Measurements from ENCODE around the gene NME5.

Gene NME5

DNA sequence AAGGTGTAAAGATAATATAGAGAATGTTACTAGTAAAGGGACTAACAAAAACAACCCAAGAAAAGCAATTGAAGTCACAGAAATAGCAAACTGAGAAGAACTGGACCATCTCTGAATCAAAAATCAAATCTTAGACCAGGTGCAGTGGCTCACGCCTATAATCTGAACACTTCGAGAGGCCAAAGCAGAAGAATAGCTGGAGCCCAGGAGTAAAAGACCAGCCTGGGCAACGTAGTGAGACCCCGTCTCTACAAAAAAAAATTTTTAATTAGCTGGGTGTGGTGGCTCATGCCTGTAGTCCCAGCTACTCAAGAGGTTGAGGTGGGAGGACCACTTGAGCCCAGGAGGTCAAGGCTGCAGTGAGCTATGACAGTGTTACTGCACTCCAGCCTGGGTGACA lies 28.0 kb downstream of the NME5 start:
- TF ChIP-seq SIN3A (IDR thresholded peaks at IDR 0.05; ENCODE audit: borderline replicate concordance, insufficient read depth, low read length) = no peak
- TF ChIP-seq POLR2AphosphoS5 (IDR thresholded peaks at IDR 0.05; ENCODE audit: low read depth, low read length) = no peak
- no peak for TF ChIP-seq REST (IDR thresholded peaks at IDR 0.05; ENCODE audit: insufficient read depth in 1 of 2, low read depth in 2 of 2, low read length in 2 of 2)
- TF ChIP-seq FOXP2 (optimal IDR thresholded peaks at IDR 0.05; ENCODE audit: borderline replicate concordance, extremely low read depth, extremely low read length, insufficient read depth) = no peak
- TF ChIP-seq TAF1 (IDR thresholded peaks at IDR 0.05; ENCODE audit: borderline replicate concordance, insufficient read depth, low read length) = no peak

DNA sequence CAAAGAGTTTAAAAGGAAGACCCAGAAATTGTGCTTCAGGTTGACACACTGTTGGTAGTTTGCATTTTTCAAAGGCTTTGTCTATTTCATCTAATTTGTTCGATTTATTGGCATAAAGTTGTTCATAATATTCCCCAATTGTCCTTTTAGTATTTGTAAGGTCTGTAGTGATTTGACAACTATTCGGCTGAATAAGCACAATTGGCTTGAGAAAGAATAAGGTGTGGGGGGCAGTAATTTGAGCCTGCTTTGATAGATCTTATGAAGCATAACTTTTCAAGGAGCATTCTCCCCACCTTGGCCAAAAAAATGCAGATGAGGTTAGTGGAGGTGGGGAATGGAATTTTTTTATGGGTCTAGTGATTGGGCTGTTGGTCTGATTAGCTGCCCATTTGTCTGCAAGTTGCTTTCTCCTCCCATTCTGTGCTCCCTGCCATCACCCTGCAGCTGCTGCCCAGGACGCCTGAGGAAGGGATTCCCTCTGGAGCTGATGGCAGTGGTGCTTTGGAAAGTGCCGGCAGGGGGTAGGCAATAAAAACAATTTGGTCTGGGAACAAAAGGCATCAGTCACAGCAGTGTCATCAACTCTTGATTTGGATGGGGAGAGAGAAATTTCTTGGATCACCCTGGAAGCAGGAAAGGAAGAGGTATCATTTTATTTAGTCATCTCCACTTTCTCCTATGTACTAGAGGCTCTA lies 28.8 kb downstream of the NME5 start:
- no peak for TF ChIP-seq SIN3A (IDR thresholded peaks at IDR 0.05; ENCODE audit: borderline replicate concordance, insufficient read depth, low read length)
- no peak for TF ChIP-seq REST (IDR thresholded peaks at IDR 0.05; ENCODE audit: insufficient read depth in 1 of 2, low read depth in 2 of 2, low read length in 2 of 2)
- no peak for TF ChIP-seq TAF1 (IDR thresholded peaks at IDR 0.05; ENCODE audit: borderline replicate concordance, insufficient read depth, low read length)
- TF ChIP-seq FOXP2 (optimal IDR thresholded peaks at IDR 0.05; ENCODE audit: borderline replicate concordance, extremely low read depth, extremely low read length, insufficient read depth) = no peak
- TF ChIP-seq POLR2AphosphoS5 (IDR thresholded peaks at IDR 0.05; ENCODE audit: low read depth, low read length) = no peak

- TF ChIP-seq FOXP2 (optimal IDR thresholded peaks at IDR 0.05; ENCODE audit: borderline replicate concordance, extremely low read depth, extremely low read length, insufficient read depth) = no peak
- TF ChIP-seq REST (IDR thresholded peaks at IDR 0.05; ENCODE audit: insufficient read depth in 1 of 2, low read depth in 2 of 2, low read length in 2 of 2) = no peak
- TF ChIP-seq TAF1 (IDR thresholded peaks at IDR 0.05; ENCODE audit: borderline replicate concordance, insufficient read depth, low read length) = no peak
- no peak for TF ChIP-seq POLR2AphosphoS5 (IDR thresholded peaks at IDR 0.05; ENCODE audit: low read depth, low read length)
Measured at GRCh38 chr5:138109463-138110265, 29.6 kb downstream of the NME5 start.

DNA sequence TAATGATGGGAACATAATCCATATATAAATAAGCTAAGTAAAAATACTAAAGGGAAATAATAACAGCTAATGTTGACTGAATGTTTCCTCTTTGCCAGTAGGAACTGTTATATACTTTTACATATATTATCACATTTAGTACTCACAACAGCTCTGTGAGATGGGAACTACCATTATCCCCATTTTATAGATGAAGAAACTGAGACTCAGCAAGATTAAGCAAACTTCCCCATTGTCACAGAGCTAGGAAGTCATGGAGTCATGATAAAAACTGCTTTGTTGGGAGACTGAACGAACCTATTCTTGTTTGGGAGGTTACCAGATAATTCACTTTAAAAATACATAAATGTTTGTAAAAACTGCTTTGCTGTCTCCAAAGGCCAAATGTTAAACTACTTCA lies 32.0 kb downstream of the NME5 start:
- TF ChIP-seq REST (IDR thresholded peaks at IDR 0.05; ENCODE audit: insufficient read depth in 1 of 2, low read depth in 2 of 2, low read length in 2 of 2) (no peak), TAF1 (IDR thresholded peaks at IDR 0.05; ENCODE audit: borderline replicate concordance, insufficient read depth, low read length) (no peak), FOXP2 (optimal IDR thresholded peaks at IDR 0.05; ENCODE audit: borderline replicate concordance, extremely low read depth, extremely low read length, insufficient read depth) (no peak), SIN3A (IDR thresholded peaks at IDR 0.05; ENCODE audit: borderline replicate concordance, insufficient read depth, low read length) (no peak)

Measured in PFSK-1 (cell line).